NCI-H146 treated with DMSO at 0.1 percent for 48 hours (cell line): ENCODE data around the gene TRAPPC11.
"Not testable (repeated sequence)": the region's sequence is repeated elsewhere in the genome, so short reads cannot be mapped to it uniquely, and the experiment has no call there.

ENCODE experiments used
- DNase-seq: peaks from one replicate; lab custom pipeline; 2025; ENCODE audit not compliant: unreplicated experiment; lab: John Stamatoyannopoulos, UW

TRAPPC11 gene

GRCh38 chr4:183659029-183659871, at the start of gene TRAPPC11, which contains the start of gene RWDD4:
Gene TRAPPC11 (plus strand): TSS chr4:183659293. CDS start chr4:183663868, 4,575 bp downstream.
Gene RWDD4 (minus strand): TSS chr4:183659185. CDS start chr4:183658952, 233 bp downstream.
- peak; percentile 97 for DNase-seq

GRCh38 chr4:183610033-183610432, 49.1 kb upstream of the TRAPPC11 start:
- no peak for DNase-seq

DNA sequence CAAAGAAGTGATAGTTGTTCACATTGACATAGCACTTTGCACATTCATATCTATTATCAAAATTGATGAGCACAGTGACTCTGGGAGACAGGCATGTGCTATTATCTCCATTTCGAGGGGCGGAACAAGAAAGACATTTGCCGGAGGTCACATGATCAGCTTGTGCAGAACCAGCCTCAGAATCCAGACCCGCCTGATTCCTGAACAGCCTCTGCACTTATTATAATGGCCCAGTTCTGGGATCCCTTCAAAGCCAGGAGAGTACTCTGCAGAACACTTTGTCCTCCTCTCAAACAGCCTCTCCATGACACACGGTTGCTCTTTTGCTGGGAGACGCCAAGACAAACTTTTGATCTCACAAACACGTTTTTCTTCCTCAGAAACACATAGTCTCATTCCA, 48.5 kb upstream of the TRAPPC11 start:
- no peak for DNase-seq

- no peak for DNase-seq
Observed at GRCh38 chr4:183611210-183611830, 47.8 kb upstream of the TRAPPC11 start.

GRCh38 chr4:183612329-183613250, 46.5 kb upstream of the TRAPPC11 start:
- no peak for DNase-seq

- no peak for DNase-seq
Observed at GRCh38 chr4:183617075-183617474, 42.0 kb upstream of the TRAPPC11 start.

DNA sequence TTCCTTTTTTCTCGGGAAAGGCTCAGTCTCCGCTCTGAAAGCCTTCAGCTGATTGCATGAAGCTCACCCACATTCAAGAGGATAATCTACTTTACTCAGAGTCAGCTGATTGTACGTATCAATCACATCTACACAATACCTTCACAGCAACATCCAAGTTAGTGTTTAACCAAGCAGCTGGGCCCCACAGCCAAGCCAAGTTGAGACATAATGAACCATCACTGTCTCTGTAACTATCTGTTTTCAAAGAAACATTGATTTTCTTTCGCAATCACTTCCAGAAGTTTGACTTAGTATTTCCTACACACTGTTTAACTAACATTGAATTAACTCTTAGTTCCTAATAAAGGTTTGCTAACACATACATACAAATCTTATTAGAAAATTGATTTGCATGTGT, 40.4 kb upstream of the TRAPPC11 start:
- DNase-seq = no peak

GRCh38 chr4:183620421-183620820, 38.7 kb upstream of the TRAPPC11 start:
- no peak for DNase-seq

GRCh38 chr4:183621875-183622274, 37.2 kb upstream of the TRAPPC11 start:
- no peak for DNase-seq

DNA sequence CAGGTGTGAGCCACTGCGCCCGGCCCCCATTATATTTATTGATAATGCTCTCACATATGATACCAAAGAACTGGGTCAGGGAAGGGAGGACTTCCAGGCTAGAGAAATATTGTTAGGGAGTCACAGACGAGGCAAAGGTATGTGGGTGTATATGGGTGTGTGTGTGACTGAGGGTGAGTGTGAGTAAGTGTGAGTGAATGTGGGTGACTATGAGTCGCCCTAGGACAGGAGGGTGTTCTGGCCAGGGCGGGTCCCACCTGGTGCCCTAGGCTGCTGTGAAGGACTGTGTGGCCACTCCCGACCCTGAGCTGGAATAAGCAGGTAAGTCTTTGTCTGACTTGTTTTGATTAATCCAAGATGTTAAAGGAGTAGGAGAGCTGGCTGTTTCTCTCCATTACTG, 34.5 kb upstream of the TRAPPC11 start:
- DNase-seq = no peak

GRCh38 chr4:183626168-183626567, 32.9 kb upstream of the TRAPPC11 start:
- no peak for DNase-seq

GRCh38 chr4:183627286-183627685, 31.8 kb upstream of the TRAPPC11 start:
- DNase-seq = not testable (repeated sequence)

DNA sequence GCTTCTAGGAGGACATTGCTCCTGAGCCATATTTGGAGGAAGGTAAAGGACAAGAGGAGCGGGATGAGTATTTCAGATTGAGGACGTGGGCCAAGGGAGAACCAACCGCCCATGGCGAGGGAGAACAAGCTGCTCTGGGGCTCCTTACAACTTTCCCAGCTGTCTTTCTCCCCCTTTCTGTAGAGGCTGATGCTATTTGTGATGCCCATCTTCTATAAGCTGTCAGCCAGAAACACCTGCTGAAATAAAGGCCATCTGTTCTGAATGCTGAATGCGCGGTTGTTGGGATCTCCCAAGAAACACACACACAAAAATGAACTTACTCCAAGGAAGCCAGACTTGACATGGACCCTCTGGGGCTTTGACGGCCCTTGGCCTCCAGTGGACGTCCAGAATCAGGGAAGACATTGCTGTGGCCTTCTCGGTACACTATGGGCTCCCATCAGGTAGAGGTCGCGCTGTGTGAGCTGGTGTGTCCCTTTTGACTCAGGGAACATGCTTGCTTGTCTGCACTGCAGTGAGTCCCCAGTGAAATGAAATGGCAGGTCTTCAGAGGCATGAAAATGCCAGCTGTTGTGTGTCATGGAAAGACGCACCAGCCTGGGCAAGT, 31.0 kb upstream of the TRAPPC11 start:
- DNase-seq = no peak

- no peak for DNase-seq
Observed at GRCh38 chr4:183631577-183632198, 27.4 kb upstream of the TRAPPC11 start.

DNA sequence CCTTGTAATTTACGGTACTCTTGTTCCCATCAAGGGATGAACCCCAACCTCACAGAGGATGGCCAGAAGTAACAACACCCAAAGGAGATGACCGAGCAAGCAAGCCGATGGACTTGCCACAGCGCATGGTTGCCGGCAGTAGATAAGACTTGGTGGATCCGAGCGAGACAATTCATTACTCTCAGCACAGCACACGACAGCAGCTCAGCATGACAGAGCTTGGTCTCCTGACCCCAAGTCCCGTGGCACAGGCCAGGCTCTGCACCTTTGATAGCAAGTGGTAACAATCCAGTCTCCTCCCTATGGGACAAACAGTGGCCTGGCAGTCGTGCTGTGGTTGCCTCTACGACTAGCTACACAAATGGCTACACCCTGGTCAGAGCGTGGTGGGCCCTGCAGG, 26.4 kb upstream of the TRAPPC11 start:
- DNase-seq = no peak

DNA sequence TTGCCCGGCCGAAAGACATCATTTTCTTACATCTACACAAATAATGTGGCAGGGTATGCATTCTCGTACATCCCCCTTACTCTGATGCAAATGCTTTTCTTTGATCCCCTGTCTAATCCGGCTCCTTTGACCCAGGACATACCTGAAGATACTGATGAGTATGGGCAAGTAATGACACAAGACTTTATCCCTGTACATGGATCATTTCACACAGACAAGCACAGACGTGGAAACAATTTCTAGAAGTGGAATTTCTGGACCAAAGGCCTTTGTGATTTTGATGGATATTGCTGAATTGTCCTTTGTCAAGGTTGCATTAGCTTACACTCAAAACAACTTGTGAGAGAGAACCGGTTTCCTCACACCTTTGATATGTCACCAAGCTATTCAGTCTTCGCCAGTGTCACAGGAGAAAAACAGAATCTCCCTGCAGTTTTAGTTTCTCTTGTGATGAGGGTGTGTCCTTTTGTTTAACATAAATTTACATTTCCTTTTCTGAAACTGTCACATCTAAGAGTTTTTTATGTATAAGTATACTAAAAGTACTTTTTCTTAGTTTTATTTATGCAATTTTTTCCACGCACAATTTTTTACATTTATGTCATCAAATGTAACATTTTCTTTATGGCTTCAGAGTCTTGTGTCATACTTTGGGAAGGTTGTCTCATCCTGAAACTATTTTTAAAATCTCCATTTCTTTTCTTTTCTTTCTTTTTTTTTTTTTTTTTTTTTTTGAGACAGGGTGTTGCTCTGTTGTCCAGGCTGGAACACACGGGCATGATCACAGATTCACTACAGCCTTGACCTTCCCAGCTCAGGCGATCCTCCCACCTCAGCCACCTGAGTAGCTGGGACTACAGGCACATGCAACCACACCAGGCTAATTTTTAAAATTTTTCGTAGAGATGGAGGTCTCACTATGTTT, 25.4 kb upstream of the TRAPPC11 start:
- no peak for DNase-seq

GRCh38 chr4:183635321-183635720, 23.8 kb upstream of the TRAPPC11 start:
- DNase-seq = no peak

DNA sequence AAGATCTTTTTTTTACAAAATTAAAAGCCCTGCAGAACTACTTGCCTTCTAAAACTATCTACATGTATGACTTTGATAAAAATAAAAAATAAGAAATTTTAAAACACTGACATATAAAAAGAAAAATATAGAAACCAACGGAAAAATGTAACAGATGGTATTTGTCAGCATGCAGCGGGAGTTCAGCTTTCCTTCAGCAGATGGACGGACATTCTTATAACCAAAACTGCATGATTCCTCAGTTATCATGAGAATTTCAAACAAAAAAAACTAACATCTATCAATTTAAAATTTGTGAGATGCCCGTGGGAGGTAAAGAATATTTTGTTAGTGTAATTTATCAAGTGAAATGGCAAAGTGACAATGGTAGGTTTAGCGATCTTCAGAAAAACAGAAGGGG, 23.4 kb upstream of the TRAPPC11 start:
- no peak for DNase-seq

DNA sequence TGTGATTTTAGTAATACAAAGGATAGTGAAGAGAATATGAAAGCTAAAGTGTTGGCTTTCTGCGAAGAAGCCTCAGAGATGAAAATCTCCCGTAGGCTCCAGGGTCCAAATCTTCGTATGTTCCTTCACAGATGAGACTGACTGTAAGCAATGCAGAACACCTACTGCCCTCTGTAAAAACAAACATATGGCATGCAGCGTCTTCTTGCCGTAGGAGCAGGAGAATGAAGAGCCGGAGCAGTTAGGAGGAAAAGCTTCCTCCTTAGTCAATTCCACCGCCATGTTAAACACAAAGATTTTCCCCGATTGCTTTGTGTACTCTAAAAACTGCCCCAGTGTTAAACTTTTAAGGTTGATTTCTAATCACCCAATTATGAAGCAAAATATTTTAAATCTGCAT, 22.6 kb upstream of the TRAPPC11 start:
- no peak for DNase-seq
